Ascending aorta (tissue), 2 donors: Measurements from ENCODE around the gene CHN2. TPM values are rescaled to one million over a fixed set of nuclear protein-coding genes. Genes with fewer than 3 reads are reported as not detected.
A peak's percentile ranks its signal among the peaks of the same experiment; 100 is the strongest.

Source experiments
- DNase-seq, 2 donors: peaks; one replicate each; pipeline ENCODE4 v3.0.0-alpha.2; 2019; ENCODE audit warnings: low spot score in 2 of 2
- H3K27ac ChIP-seq, 2 donors: fragments of 200-600 bp; sonication (generic); one replicate each; pipeline ENCODE4 v1.5.1; 2016 to 2017; ENCODE audit warnings: mild to moderate bottlenecking in 1 of 2
- H3K27me3 ChIP-seq: fragments of 200-600 bp; sonication (generic); one replicate; pipeline ENCODE4 v1.5.1; 2017
- H3K36me3 ChIP-seq, 2 donors: fragments of 200-600 bp; sonication (generic); one replicate each; pipeline ENCODE4 v1.5.1; 2016
- H3K4me1 ChIP-seq, 2 donors: fragments of 200-600 bp; sonication (generic); one replicate each; pipeline ENCODE4 v1.5.1; 2016 to 2017; ENCODE audit warnings: mild to moderate bottlenecking in 1 of 2
- H3K4me3 ChIP-seq, 2 donors: fragments of 200-600 bp; sonication (generic); one replicate each; pipeline ENCODE4 v1.5.1; 2016 to 2017; ENCODE audit warnings: mild to moderate bottlenecking in 1 of 2
- H3K9me3 ChIP-seq, 2 donors: fragments of 200-600 bp; sonication (generic); one replicate each; pipeline ENCODE4 v1.5.1; 2016
- intact Hi-C: fragments of 100-400 bp; cut with DNase I; formaldehyde crosslinking; loops from one replicate; pipeline ENCODE4 v1.15.1; 2023
- total RNA-seq: library from RNA; depleted of rRNA; stranded (reverse); fragments of >200 nt; gene quantifications from one replicate; pipeline ENCODE4 v1.1.0, GENCODE V29; 2016
- TF ChIP-seq, protein P1 (sequence below), 3 experiments: fragments of 200-600 bp in 2 of 3; fragments of 450-650 bp in 1 of 3; sonication (generic) in 2 of 3; IDR thresholded peaks; one replicate each; pipeline ENCODE4 v1.5.1; 2016 to 2019; ENCODE audit warnings: antibody characterized with exemption in 3 of 3, mild to moderate bottlenecking in 1 of 3, moderate library complexity in 1 of 3

CHN2 gene
- total RNA-seq, 1 donor from 2014 or later = 8.7 TPM

DNA sequence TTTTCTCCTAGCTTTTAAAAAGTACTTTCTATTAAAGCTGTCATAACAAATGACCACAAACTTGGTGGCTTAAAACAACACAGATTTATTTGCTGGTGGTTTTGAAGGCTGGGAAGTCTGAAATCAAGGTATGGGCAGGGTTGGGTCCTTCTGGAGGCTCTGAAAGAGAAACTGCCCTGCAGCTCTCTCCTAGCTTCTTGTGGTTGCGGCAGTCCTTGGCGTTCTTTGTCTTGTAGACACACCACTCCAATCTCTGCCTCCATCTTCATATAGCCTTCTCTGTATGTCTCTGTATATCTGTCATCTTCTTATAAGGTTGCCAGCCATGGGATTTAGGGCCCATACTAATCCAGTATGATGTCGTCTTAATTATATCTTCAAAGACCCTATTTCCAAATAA lies 289.7 kb downstream of the CHN2 start:
- TF ChIP-seq, protein P1, sequence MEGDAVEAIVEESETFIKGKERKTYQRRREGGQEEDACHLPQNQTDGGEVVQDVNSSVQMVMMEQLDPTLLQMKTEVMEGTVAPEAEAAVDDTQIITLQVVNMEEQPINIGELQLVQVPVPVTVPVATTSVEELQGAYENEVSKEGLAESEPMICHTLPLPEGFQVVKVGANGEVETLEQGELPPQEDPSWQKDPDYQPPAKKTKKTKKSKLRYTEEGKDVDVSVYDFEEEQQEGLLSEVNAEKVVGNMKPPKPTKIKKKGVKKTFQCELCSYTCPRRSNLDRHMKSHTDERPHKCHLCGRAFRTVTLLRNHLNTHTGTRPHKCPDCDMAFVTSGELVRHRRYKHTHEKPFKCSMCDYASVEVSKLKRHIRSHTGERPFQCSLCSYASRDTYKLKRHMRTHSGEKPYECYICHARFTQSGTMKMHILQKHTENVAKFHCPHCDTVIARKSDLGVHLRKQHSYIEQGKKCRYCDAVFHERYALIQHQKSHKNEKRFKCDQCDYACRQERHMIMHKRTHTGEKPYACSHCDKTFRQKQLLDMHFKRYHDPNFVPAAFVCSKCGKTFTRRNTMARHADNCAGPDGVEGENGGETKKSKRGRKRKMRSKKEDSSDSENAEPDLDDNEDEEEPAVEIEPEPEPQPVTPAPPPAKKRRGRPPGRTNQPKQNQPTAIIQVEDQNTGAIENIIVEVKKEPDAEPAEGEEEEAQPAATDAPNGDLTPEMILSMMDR (IDR thresholded peaks at IDR 0.05) = no peak
- Histone ChIP-seq H3K9me3 (no peaks in the 10 kb centered on the region), H3K4me3 (peak overlapping the region in 1 of 2 donors; percentile 41), H3K27ac (peak overlapping the region; percentile 52 to 70), H3K36me3 (no peaks in the 10 kb centered on the region), H3K27me3 (no peaks in the 10 kb centered on the region), H3K4me1 (peaks cover 4 to 25% of the 10 kb centered on the region in 2 donors)
- intact Hi-C loops = no loop called here
- no peak for DNase-seq

- TF ChIP-seq, protein P1 (IDR thresholded peaks at IDR 0.05) = no peak
- Histone ChIP-seq H3K4me1 (peaks cover 0 to 21% of the 10 kb centered on the region in 2 donors), H3K36me3 (no peaks in the 10 kb centered on the region), H3K27ac (peak overlapping the region; percentile 13 to 41), H3K4me3 (no peak overlapping the region), H3K27me3 (no peaks in the 10 kb centered on the region), H3K9me3 (no peaks in the 10 kb centered on the region)
- no peak for DNase-seq
- intact Hi-C loops = loop anchor here (5.0 kb wide), 1 partner anchor 82 kb away; no protein-coding TSS in a partner anchor
Measured at GRCh38 chr7:29485339-29486190, 291.0 kb downstream of the CHN2 start.

DNA sequence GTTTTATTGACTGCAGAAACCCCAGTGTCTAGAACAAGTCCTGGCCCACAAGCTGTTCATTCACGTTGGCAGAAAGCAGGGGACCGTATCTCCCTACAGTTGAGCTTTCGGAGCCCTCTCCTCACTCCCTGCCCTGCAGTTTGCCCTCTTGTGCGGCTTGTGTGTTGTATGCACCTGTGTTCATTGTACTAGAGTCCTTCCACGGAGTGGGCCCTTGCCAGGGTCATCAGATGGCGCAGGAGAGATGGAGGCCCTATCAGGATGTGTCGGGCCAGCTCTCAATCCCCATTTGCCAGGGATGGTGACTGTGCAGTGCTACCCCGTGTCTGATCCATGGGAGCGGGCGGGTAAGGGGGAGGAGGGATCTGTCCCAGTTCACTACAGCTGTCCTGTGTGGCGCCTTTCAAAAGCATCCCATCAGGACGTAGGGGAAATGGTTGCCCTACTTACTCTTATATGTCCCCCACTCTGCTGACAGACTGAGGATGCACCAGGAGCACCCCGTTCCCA lies 291.7 kb downstream of the CHN2 start:
- TF ChIP-seq, protein P1 (IDR thresholded peaks at IDR 0.05) = no peak
- Histone ChIP-seq H3K9me3 (no peaks in the 10 kb centered on the region), H3K4me1 (peaks cover 0 to 14% of the 10 kb centered on the region in 2 donors), H3K4me3 (no peak overlapping the region), H3K27ac (peak overlapping the region; percentile 13 to 41), H3K36me3 (no peaks in the 10 kb centered on the region), H3K27me3 (no peaks in the 10 kb centered on the region)
- intact Hi-C loops = loop anchor here (5.0 kb wide), 1 partner anchor 81 kb away; no protein-coding TSS in a partner anchor
- no peak for DNase-seq

- Histone ChIP-seq H3K36me3 (no peaks in the 10 kb centered on the region), H3K9me3 (no peaks in the 10 kb centered on the region), H3K27ac (peak overlapping the region; percentile 68 to 80), H3K4me1 (peaks cover 0 to 9% of the 10 kb centered on the region in 2 donors), H3K4me3 (no peak overlapping the region), H3K27me3 (no peaks in the 10 kb centered on the region)
- TF ChIP-seq, protein P1 (IDR thresholded peaks at IDR 0.05) = no peak
- no peak for DNase-seq
- intact Hi-C loops = loop anchor here (5.0 kb wide), 1 partner anchor 80 kb away; no protein-coding TSS in a partner anchor
Measured at GRCh38 chr7:29487424-29487823, 292.8 kb downstream of the CHN2 start.

GRCh38 chr7:29488203-29488970 lies 293.8 kb downstream of the CHN2 start:
- no peaks in the 10 kb centered on the region for H3K9me3 ChIP-seq
- TF ChIP-seq, protein P1 (IDR thresholded peaks at IDR 0.05) = no peak
- H3K27me3 ChIP-seq = no peaks in the 10 kb centered on the region
- peak overlapping the region in 1 of 2 donors; percentile 26 for H3K4me3 ChIP-seq
- H3K4me1 ChIP-seq = peaks cover 0 to 9% of the 10 kb centered on the region in 2 donors
- H3K27ac ChIP-seq = peak overlapping the region; percentile 68 to 80
- no peaks in the 10 kb centered on the region for H3K36me3 ChIP-seq
- intact Hi-C loops = loop anchor here (5.0 kb wide), 1 partner anchor 79 kb away; no protein-coding TSS in a partner anchor
- no peak for DNase-seq
